Measurements from ENCODE around the gene DUSP10.

Gene DUSP10

DNA sequence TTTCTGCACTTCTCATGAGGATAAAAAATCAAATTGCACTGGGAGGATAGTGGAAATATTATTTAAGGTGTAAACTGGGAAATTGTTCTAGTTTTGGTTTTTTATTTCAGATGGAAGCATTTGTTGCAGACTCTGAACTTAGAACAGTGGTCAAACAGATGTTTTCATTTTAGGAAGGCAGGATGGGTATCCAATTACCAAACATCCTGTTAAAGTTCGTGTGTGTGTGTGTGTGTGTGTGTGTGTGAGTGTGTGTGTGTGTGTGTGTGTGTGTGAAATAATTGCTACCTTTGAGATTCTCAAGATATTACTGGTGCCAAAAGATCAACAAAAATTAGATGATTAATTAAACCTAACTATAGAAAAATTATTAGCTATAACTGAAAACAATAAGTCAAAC lies 24.3 kb upstream of the DUSP10 start:
- in situ Hi-C loops (cut with HindIII; ENCODE audit: low sequenced_read_pairs): no loop called here

DNA sequence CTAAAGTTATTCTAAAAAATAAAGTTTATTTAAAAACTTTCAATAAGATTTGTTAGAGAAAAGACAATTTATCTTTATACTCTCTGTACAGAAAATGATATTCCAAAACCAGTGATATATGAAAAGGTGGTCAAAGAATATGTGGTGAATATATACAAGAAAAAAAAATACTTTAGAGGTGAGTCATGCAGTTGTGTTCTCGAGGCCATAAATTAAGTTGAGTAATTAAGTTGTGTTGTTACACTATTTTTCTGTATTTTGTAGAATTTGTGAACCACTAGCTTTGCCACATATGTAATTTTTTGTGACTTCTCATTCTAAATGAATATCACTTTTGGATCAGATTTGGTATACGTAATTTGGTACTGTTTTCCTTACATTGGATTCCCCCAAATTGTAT lies 23.6 kb upstream of the DUSP10 start:
- in situ Hi-C loops (cut with HindIII; ENCODE audit: low sequenced_read_pairs): no loop called here

DNA sequence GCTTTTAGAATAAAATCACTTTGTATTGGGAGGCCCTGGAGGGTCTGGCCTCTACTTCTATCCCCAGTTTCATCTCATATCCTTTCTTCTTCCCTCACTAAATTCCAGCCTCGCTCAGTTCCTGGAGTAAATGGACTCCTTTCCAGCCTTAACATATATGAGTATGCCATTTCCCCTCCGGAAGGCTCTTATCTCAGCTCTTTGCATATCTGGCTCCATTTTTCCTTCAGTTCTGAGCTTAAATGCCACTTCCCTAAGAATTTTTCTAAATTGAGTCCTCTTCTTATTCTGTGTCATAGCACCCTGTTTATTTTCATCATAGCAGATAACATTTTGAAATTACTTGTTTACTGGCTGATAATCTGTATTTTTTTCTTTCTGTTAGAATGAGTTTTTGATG lies 20.2 kb upstream of the DUSP10 start:
- in situ Hi-C loops (cut with HindIII; ENCODE audit: low sequenced_read_pairs): no loop called here

DNA sequence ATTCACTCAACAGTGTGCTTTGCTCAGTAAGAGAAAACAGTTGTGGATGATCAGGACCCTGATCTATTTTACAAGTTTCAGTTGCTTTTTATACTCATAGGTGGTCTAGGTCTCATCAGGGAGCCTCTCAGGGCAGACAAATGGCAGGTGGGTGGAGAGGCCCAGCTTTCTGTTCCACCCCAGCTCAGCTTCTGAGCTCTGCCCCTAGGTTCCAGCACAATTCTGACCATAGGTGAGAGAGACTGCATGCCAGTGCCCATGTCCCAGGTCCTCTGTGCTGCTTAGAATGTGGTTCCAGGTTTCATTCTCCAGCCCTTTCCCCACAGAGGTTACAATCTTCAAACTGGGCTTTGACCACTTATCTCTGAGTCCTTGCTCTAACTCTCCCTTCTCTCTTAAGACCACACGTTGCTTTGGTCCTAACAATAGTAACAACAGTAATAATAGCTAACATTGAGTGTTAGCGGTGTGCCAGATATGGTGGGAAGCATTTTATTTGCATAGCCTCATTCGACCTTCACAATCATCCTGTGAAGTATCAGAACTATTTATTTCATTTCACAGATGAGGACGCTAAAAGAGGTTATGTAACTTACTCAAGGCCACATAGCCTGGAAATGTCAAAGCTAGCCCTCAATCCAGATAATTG lies 19.6 kb upstream of the DUSP10 start:
- in situ Hi-C loops (cut with HindIII; ENCODE audit: low sequenced_read_pairs): no loop called here

- in situ Hi-C loops (cut with HindIII; ENCODE audit: low sequenced_read_pairs): no loop called here
These were observed 19.0 kb upstream of the DUSP10 start for GRCh38 chr1:221760911-221761310.

DNA sequence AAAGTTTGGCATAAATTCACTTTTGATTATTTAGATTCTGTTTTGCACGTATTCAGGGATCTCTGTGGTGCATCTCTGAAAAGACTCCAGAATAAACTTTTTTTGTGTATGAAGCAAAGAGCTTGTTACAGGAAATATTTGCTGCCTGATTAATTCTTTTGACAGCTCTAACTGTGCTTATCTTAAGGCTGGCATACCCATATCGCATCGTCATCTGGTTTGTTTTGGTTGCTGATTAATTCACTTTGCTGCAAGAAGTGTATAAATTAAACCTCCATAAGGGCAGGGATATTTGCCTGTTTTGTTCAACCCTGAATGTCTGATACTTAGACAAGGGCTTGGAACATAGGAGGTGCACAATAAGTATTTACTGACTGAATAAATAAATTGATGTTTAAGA lies 17.5 kb upstream of the DUSP10 start:
- in situ Hi-C loops (cut with HindIII; ENCODE audit: low sequenced_read_pairs): no loop called here

- in situ Hi-C loops (cut with HindIII; ENCODE audit: low sequenced_read_pairs): no loop called here
These were observed 16.6 kb upstream of the DUSP10 start for GRCh38 chr1:221758455-221758854.

- in situ Hi-C loops (cut with HindIII; ENCODE audit: low sequenced_read_pairs): no loop called here
These were observed 15.1 kb upstream of the DUSP10 start for GRCh38 chr1:221756830-221757551.

DNA sequence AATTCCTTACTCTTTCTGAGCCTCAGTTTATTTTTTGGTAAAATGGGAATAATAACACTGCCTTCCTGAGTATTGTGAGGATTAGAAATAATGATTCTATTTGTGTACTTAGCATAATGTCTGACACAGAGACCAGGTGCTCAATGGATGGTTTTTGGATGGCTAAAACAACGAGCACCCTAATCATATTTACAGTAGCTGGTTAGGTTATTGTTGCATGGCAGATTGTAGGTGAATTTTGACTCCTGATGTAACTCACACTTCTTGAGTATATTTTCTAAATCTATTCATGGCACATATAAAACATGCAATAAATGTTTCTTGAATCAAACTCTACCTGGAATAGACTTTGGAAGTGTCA lies 11.9 kb upstream of the DUSP10 start:
- in situ Hi-C loops (cut with HindIII; ENCODE audit: low sequenced_read_pairs): no loop called here

DNA sequence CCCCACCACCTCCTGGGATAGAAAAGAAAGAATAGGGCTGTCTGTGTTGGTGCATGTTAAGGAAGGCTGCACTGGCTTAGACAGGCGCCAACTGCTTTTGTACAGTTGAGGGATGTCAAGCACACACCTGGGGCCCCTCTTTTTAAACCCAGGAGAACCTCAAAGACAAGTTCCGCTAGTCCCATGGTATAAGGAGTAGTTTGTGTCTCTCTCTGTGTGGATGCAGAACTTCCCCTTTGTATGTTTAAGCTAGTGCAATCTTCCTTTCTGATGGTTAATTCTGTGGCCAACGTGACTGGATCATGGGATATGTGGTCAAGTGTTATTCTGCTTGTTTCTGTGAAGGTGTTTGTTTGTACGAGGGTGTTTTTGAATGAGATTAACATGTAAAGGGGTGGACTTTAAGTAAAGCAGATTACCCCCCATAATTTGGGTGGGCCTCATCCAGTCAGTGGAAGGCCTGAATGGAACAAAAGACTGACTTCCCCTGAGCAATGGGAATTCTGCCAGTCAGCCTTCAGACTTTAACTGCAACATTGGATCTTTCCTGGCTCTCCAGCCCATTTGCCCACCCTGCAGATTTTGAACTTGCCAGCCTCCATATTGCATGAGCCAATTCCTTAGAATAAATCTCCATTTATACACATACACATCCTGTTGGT lies 9.5 kb upstream of the DUSP10 start:
- in situ Hi-C loops (cut with HindIII; ENCODE audit: low sequenced_read_pairs): no loop called here

DNA sequence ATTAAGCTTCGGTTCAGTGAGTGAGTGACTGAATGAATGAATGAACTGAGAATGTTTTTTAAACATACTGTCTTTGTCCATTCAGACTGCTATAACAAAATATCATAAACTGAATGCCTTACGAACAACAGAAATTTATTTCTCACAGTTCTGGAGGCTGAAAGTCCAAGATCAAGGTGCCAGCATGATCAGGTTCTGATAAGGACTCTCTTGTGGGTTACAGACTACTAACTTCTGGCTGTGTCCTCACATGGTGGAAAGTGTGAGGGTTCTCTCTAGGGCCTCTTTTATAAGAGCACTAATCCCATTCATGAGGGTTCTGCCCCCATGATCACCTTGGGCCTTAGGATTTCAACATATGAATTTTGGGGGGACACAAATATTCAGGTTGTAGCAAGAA lies 7.1 kb upstream of the DUSP10 start:
- in situ Hi-C loops (cut with HindIII; ENCODE audit: low sequenced_read_pairs): no loop called here

DNA sequence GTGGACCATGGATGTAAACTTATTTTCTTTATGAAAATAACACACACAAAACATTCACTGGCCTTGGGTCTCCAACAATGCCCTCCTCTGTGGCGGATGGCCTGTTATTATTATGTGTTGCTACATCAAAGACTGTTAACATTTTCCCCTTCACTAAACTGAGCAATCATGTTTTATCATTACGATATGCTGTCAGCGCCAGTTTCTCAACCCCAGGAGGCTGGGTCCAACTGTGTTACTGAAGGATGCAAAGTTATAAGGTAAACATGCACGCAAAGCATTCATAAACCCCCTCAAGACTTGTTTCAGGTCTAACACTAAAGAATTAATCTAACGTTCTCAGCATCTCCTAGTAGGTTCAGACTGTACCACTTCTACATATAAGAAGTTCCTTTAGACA lies 6.0 kb upstream of the DUSP10 start:
- in situ Hi-C loops (cut with HindIII; ENCODE audit: low sequenced_read_pairs): no loop called here

DNA sequence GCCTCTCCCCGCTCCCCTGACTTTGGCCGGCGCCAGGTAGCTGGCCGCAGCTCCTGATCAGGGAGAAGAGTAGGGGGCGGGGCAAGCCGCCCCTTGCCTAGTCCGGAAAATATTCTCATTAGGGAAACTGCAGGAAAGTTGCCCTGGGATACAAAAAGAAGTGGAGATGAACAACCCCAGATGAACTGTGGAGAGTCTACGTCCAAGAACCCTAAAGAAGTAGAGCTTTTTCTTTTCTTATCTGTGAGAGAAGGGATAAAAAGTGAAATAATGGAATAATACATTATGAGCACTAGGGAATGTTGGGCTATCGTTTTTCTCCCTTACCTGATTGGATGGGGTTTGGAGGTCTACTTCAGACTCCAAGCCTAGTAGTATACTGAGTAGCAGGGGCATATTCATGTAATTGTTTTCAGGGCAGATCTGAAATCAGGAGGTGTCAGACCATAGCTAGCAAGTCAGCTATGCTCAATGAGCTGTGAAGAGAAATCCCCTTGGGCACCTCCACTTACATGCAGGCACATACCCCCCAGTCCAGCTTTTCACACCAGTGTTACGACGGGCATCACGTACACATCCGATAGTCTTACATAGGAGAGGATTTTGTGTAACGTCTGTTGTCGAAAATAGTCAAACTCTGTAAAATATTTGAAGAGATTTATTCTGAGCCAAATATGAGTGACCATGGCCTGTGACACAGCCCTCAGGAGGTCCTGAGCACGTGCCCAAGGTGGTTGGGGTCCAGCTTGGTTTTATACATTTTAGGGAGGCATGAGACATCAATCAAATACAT lies 1.7 kb upstream of the DUSP10 start:
- in situ Hi-C loops (cut with HindIII; ENCODE audit: low sequenced_read_pairs): no loop called here

GRCh38 chr1:221742555-221743415 lies 896 bp upstream of the DUSP10 start:
- in situ Hi-C loops (cut with HindIII; ENCODE audit: low sequenced_read_pairs): no loop called here

DNA sequence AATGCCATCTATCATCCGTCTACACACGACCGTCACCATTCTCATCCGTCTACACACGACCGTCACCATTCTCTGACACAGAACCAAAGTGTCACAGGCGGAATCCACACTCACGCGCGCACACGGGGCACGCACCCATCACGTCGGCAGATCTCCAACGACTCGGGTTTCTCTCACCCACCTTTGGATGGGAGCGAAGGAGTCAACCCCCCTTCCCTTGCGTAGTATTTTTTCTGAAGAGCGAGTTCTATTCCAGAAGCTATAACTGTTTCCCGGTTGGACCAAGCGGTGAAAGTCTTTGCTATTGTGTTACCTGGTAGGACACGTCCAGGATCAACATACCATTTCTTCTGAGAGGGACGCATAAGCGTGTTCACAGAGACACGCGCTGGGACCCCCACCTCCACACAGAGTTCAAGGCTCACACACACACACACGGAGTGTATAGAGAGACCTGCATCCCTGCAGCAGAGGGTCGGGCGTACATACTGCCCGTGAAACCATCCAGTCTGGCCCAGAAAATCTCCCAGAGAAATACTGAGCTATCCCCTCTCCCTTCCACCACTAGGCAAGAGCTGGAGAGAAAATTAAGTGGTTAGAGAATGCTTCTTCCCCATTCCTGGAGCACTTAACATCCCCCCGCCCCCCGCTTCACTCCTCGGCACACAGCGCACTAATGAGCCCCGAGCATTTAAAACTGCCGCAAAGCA lies 741 bp downstream of the DUSP10 start:
- in situ Hi-C loops (cut with HindIII; ENCODE audit: low sequenced_read_pairs): no loop called here

DNA sequence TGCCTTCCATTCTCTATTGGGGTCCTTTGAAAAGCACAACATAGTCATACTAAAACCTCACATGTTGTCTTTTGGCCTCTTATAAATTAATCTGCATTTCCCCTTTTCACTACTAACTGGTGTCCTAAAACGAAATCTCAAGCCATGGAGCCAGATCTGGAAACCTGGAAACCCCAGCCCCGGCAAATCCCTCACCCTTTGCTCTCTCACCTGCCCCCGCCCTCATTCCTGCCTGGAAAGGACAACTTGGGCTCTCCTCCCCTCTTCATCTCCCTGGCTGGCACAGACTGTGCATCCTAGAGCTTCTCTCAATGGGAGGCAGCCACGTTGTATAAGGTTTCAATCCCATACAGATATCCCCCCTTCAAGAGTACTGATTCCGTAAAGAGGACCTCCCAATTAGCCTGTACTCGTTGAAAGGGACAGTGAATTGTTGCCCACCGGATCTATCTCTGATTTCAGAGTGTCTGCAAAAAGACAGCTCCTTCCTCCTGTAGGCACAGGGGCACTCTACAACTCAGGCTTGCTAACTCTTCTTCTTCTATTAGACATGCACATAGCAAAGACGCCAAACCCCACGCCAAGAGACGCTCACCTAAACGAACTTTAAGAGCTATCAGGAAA lies 1.4 kb downstream of the DUSP10 start:
- in situ Hi-C loops (cut with HindIII; ENCODE audit: low sequenced_read_pairs): no loop called here

DNA sequence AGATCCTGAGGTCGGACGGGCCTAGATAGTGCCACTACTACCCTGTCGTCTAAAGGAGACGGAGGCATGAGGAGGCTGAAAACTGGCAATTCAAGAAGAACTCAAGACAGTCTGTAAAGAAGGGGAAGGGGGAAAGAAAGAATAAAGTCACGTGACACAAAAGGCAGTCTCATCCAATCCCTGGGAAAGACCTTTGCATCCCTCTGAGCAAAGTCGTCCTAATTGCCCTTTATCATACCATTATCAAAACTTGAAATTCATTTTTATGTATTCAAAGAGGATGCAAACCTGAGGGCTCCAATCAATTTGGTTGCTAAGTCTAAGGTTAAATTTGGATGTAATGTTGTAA lies 2.2 kb downstream of the DUSP10 start:
- in situ Hi-C loops (cut with HindIII; ENCODE audit: low sequenced_read_pairs): no loop called here

DNA sequence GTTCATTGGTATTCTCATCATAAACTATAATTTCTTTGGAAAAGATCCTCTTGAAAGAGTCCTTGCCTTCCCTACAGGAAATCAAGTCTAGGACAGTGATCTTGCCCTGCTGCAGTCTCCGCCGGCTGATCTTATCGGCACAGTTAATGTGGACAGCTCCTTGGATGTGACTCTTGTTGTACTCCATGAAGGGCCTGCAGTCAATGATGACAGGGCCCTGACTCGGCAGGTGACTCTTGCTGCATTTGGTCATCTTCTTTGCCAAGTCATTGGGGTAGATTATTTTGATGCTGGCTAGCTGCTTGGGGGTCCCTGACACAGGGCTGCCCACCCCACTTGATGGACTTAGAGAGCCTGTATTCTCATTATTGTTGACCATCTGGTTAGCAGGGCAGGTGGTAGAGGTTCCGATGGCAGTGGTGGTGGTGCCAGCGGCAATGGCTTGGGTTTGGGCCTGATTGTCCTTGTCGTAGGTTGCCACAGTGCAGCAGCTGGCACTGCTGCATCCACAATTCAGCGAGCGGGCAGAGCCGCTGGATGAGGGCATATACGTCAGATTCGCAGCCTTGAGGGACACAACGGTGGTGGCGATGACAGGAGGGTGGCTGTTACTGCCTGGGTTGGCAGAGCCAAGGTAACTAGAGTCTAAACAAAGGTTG lies 2.7 kb downstream of the DUSP10 start:
- in situ Hi-C loops (cut with HindIII; ENCODE audit: low sequenced_read_pairs): no loop called here

GRCh38 chr1:221736714-221737113 lies 5.2 kb downstream of the DUSP10 start:
- in situ Hi-C loops (cut with HindIII; ENCODE audit: low sequenced_read_pairs): no loop called here
